Hepatocyte (in vitro differentiated cells): Measurements from ENCODE around the gene KDM6B.

Experiments
- CTCF ChIP-seq: fragments of 200-600 bp; sonication (generic); IDR thresholded peaks from 2 replicates; pipeline ENCODE4 v1.5.1; 2016; ENCODE audit warnings: antibody characterized with exemption, mild to moderate bottlenecking; ENCODE audit not compliant: poor library complexity
- EZH2 ChIP-seq: fragments of 200-600 bp; sonication (generic); IDR thresholded peaks from 2 replicates; pipeline ENCODE4 v1.6.1; 2016; ENCODE audit warnings: antibody characterized with exemption, mild to moderate bottlenecking, borderline replicate concordance

DNA sequence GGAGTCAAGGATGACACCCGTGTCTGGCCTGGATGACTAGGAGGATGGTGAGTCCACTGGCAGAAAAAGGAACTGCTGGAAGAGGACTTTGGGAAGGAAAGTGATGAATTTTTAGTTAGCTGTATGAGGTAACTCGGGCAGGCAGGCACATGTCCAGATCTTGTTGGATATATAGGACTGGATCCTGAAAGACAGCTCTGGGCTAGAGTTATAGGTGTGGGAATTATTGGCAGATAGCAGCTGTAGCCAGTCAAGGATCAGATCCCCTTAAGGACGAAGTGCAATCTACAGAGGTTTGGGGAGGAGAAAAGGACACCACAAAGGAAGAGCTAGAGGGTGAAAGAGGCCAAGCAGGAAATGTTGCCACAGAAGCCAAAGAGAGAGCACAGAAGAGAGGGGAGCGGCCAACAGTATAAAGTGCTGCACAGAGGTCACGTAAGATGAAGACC lies 33.9 kb downstream of the KDM6B start:
- TF ChIP-seq CTCF, result no peak
- TF ChIP-seq EZH2, result no peak
